ENCODE measurements around the gene MICAL3.
A peak's percentile ranks its signal among the peaks of the same experiment; 100 is the strongest.
"Not testable (repeated sequence)": the region's sequence is repeated elsewhere in the genome, so short reads cannot be mapped to it uniquely, and the experiment has no call there.

Gene MICAL3

DNA sequence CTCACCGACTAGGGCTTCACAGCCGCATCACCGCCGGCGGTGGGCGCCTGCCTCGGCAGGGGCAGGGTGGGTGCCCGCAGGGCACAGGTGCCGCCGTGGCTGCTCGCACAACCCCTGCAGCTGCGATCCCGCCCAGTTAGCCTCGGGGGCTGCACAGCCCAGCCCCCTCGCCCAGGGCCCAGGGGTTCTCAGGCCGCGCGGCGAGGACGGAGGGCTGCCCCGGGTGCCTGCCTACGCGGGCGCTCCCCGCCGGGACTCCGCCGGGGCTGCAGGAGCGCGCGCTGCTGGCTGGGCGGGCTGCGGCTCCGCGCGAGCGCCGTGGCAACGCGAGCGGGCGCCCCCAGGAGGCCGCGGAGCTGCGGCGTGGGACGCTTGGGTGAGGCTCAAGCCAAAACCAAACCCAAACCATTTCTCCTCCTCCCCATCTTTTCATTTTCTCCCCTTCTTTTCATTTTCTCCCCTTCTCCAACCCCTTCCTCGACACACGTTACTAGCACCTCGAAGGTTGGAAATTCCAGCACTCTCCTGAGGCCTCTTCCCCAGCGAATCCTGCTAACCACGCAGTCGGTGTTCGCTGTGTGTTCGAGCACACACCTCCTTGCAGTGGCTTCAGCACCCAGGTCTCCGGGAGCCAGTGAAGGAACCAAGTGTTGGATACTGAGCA is at the start of gene MICAL3:
MICAL3 (minus strand) TSS at position 286 of the 664 bp plus-strand sequence. CDS start 117,749 bp downstream, outside the sequence.
- DNase-seq, result peak; percentile 37 to 58

DNA sequence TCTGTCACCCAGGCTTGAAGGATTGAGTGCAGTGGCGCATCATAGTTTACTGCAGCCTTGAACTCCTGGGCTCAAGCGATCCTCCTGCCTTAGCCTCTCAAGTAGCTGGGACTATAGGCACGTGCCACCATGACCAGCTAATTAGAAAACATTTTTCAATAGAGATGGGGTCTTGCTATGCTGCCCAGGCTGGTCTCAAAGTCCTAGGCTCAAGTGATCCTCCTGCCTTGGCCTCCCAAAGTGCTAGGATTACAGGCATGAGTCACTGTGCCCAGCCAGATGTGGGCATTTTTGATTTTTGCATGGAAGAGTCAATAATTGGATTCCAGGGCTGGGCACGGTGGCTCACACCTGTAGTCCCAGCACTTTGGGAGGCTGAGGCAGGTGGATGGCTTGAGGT is 49.6 kb upstream of the MICAL3 start:
- DNase-seq, result not testable (repeated sequence)

DNA sequence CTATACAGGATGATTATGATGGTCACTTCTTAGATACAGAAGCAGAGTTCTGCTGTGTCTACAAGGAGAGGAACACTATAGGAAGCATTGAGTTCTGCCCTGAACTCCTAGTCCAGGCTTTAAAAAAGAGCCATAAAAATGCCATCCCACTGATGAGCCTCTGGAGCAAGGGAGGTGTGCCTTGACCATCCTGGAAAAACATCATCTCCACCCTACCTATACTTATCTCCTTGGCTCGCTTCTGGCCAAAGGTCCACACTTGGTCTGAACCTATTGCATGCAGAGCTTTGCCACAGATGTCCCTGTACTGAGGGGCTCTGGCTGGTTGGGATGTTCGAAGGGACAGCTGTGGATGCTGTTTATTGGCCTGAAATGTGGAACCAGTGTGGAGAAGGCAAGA is 49.1 kb upstream of the MICAL3 start:
- no peak for DNase-seq

DNA sequence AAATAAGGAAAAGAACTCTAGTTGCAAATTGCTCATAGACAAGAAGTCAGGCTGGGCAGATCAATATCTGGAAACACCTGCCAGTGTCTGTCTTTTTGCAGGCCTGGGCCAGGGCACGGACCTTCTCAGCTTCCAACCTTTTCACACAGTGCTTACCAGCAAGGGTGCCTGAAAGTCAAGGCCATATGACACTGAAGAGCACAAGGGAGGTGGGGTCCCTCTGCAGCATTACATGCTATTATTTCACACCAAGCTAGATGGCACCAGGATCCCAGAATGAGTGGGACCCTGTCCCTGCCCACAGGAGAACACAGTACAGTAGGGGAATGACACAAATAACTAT is 47.6 kb upstream of the MICAL3 start:
- no peak for DNase-seq

- DNase-seq, result not testable (repeated sequence)
These were observed 47.1 kb upstream of the MICAL3 start for GRCh38 chr22:18071307-18071967.

GRCh38 chr22:18070556-18071306 is 46.4 kb upstream of the MICAL3 start:
- no peak for DNase-seq

DNA sequence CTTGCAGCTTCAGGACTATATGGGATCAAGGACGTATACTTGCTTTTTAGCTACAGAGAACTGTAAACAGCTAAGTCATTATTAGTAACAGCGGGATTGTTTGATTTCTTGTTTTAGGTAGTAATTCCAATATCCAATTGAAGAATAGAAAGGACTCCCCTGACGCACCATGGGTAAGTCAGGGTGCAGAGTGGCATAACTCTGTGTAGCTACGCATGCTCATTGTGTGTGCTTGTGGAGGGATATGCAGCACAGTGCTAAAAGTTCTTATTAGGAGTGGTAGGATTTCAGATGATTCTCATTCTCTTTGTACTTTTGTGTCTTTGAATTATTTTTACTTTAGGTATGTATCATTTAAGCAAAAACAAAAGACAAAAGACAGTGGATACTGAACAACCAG is 45.7 kb upstream of the MICAL3 start:
- no peak for DNase-seq

DNA sequence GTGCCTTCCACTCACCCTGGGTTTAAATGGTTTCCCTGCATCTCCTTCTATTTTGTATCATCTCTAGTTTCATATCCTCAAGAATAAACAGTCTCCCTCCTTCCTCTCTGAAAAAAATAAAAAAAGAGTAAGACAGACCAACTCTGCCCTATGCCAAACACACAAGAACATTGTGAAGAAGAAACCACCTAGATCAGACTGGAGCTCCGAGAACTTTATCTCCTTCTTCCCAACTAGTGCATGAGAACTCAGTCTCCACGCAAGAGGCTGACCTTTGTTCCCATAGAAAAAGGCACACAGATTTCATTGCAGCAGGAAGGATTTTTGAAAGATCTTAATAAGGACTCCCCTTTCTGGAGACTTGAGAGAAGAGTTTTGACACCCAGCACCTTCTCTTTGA is 44.7 kb upstream of the MICAL3 start:
- no peak for DNase-seq

DNA sequence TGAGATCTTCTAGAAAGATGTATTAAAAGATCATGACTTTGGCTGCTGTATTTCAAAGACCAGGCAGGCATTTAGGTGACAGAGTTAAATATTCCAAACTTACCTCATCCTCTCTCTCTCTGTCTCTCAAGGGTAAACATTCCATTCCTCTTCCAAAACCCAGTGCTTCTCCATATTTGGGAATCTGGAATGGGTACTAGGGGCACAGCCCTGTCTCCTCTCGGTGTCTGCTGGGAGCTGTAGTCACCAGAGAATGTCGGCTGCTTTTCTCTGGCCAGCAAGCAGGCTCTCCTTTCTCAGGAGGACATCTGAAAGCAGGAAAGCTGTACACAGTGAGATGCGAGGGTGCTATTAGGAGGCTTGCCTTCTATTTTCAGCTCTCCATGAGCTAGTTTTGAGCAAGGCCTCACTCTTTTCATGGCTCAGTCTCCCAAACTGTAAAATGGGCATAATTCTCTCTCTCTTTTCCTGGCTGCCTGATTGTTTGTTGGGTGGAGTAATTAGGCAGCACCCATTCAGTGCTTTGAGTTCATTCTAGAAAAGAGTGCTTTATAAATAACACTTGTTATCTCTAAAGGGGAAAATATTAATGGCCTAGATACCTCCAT is 44.1 kb upstream of the MICAL3 start:
- DNase-seq, result no peak

GRCh38 chr22:18067548-18068341 is 43.4 kb upstream of the MICAL3 start:
- no peak for DNase-seq

DNA sequence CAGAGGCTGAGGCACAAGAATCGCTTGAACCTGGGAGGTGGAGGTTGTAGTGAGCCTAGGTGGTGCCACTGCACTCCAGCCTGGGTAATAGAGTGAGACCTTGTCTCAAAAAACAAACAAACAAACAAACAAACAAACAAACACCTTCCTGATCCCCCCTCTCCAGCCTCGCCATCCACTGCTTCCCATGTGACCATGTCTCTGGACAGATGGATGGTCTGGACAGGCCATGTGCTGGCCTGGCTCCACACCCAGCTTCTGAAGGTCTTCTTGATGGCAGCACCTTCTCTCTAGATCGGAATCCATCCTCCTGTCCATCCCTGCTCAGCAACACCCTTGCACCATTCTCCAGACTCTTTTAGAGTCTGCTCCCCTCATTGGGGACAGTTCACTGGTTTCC is 42.8 kb upstream of the MICAL3 start:
- no peak for DNase-seq

DNA sequence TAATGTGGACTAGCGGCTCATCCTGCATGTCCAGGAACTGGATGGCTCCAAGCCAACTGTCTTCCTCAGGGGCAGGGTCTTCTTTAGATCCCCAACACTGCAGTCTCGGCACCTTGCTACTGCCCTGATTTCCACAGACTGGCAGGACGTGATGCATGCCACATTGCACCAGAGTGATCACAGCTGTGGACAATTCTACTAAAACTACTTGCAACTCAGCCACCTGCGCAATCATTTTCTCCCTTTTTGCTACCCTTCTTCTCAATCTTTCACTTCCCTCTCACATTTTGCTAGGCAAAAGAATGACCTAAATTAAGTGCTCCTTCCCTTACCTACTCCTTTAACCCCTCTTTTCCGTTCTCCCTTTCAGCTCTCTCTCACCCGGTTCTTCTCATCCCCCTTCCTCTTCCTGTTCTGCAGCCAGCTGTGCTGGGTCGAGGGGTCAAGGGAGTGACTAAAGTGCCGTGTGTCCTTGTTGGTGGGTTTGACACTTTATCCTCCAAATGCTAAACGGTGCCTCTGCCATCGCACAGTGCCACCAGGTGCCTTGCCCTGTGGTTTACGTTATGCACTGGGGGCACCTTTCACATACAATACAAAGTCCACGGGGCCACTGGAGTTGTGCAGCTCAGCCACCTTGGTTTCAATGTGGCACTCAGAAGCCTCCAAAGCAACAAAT is 42.0 kb upstream of the MICAL3 start:
- DNase-seq, result no peak

GRCh38 chr22:18065256-18065655 is 40.9 kb upstream of the MICAL3 start:
- no peak for DNase-seq

- no peak for DNase-seq
These were observed 40.3 kb upstream of the MICAL3 start for GRCh38 chr22:18064636-18065035.

GRCh38 chr22:18063715-18064114 is 39.4 kb upstream of the MICAL3 start:
- DNase-seq, result not testable (repeated sequence)

- DNase-seq, result no peak
These were observed 38.9 kb upstream of the MICAL3 start for GRCh38 chr22:18063306-18063705.

DNA sequence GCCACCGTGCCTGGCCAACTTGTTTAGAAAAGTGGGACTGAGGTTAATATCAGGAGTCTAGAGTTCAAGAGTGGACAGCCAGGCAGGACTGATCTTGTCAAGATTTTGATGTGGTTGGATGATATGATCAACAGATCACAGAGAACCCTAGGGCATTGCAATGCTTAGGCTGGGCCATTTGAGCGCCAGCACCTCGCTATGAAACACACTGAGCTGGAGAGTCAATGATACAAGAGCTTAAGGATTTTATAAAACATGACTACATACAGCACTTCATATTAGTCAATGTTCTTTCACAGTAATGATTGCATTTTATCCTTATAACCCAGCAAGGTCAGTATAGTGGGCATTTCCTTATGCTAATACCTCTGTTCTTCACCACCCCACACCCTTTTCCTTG is 38.1 kb upstream of the MICAL3 start:
- no peak for DNase-seq

DNA sequence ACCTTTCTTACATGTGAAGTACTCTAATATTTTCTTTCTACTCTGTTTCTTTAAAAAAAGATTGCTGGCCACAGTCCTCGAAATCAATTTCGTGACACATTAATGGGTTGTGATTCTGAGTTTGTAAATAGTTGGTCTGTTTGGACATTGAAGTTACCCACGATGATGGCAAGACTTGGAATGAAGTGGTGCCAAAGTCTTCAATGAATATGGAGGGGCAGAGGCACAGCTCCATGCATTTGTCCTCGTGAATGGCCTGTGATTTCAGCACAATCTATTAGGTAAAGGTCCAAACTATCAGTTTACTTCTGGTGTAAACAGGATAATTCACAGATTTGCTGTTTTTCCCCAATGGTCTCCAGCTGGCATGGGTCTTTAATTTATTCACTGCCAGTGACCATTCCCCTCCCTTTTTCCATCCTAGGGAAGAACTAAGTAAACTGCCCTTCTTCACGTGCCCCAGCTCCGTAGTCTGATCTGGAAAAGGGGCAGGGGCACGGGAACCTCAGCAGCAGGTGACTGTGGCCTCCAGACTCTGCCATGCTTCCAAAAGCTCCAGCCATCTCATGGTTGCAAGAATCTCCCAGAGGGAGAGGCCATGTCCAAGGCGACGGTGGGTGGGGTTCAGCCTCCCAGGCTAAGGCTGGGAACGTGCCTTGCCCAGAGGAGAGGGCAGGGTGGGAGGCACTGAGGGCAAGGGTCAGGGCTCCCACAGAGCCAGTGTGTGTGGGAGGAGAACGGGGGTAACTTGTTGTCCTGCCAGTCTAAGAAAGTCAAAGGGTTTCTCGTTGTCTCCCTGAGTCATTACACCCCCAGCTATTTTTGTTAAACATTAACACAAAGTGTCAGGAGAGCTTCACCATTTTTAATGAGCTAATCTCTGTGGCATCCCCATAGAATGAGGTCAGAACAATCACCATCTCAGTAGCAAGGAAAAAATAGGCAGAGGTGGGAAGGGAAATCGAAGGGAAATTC is 36.6 kb upstream of the MICAL3 start:
- DNase-seq, result no peak

DNA sequence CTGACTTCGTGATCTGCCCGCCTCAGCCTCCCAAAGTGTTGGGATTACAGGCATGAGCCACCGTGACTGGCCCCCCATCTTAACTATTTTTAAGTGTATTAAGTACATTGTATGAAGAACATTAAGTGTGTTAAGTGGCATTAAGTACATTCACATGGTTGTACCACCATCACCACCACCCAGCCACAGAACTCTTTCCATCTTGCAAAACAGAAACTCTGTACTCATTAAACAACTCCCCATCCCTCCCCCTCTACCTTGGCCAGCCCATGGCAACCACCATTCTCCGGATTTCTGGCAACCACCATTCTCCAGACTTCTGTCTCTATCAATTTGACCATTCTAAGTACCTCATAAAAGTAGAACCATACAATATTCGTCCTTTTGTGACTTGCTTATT is 35.6 kb upstream of the MICAL3 start:
- DNase-seq, result no peak

DNA sequence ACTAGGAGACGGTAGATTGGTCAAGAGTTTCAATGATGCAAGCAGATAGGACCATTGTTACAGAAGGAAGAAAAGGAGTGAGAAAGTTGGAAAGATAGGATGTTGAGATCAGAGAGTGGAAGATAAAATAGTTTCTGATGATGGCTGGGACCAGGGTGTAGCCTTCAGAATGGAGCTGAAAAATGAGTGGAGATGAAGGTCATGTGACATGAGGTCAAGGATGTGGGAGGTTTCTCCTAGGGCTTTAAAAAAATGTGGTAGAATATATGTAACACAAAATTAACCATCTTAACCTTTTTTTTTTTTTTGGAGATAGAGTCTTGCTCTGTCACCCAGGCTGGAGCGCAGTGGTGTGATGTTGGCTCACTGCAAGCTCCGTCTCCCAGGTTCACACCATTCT is 35.1 kb upstream of the MICAL3 start:
- DNase-seq, result no peak

DNA sequence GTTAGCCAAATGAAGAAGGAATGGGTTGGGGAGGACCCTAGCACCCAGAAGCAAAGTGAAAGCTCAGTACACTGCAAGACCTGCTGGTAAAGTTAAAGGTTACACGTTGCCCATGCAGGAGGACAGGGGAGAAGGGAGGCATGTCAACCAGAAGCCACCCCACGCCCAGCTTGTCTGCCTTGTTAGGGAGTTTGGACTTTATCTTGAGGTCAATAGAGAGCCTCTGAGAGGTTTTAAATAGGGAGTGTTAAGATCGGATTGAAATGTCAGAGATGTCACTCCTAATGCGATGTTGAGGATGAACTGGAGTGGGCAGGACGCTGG is 34.7 kb upstream of the MICAL3 start:
- no peak for DNase-seq

Measured in SHP77 (cell line).